ENCODE results near the gene TEX11.
"Not testable (repeated sequence)": the region's sequence is repeated elsewhere in the genome, so short reads cannot be mapped to it uniquely, and the experiment has no call there.

DNA sequence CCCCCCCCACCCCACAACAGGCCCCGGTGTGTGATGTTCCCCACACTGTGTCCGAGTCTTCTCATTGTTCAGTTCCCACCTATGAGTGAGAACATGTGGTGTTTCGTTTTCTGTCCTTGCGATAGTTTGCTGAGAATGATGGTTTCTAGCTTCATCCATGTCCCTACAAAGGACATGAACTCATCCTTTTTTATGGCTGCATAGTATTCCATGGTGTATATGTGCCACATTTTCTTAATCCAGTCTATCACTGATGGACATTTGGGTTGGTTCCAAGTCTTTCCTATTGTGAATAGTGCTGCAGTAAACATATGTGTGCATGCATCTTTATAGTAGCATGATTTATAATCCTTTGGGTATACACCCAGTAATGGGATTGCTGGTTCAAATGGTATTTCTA, 393.2 kb downstream of the TEX11 start:
- not testable (repeated sequence) for TF ChIP-seq POLR2A (IDR thresholded peaks at IDR 0.05)
- TF ChIP-seq, protein P1, sequence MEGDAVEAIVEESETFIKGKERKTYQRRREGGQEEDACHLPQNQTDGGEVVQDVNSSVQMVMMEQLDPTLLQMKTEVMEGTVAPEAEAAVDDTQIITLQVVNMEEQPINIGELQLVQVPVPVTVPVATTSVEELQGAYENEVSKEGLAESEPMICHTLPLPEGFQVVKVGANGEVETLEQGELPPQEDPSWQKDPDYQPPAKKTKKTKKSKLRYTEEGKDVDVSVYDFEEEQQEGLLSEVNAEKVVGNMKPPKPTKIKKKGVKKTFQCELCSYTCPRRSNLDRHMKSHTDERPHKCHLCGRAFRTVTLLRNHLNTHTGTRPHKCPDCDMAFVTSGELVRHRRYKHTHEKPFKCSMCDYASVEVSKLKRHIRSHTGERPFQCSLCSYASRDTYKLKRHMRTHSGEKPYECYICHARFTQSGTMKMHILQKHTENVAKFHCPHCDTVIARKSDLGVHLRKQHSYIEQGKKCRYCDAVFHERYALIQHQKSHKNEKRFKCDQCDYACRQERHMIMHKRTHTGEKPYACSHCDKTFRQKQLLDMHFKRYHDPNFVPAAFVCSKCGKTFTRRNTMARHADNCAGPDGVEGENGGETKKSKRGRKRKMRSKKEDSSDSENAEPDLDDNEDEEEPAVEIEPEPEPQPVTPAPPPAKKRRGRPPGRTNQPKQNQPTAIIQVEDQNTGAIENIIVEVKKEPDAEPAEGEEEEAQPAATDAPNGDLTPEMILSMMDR (IDR thresholded peaks at IDR 0.05) = not testable (repeated sequence)
